Glomerular visceral epithelial cell (primary cell): Measurements from ENCODE around the gene ATP1B2.
A peak's percentile ranks its signal among the peaks of the same experiment; 100 is the strongest.
"Not testable (repeated sequence)": the region's sequence is repeated elsewhere in the genome, so short reads cannot be mapped to it uniquely, and the experiment has no call there.

Experiments
- DNase-seq: peaks from one replicate; pipeline ENCODE4 v3.0.0-alpha.2; 2016; ENCODE audit errors: extremely low spot score

Gene ATP1B2

GRCh38 chr17:7634384-7634783, 16.3 kb upstream of the ATP1B2 start:
- DNase-seq = peak; percentile 41

- no peak for DNase-seq
Measured at GRCh38 chr17:7636163-7636562, 14.6 kb upstream of the ATP1B2 start.

- DNase-seq = no peak
Measured at GRCh38 chr17:7640783-7641182, 9.9 kb upstream of the ATP1B2 start.

GRCh38 chr17:7641635-7642034, 9.1 kb upstream of the ATP1B2 start:
- not testable (repeated sequence) for DNase-seq

DNA sequence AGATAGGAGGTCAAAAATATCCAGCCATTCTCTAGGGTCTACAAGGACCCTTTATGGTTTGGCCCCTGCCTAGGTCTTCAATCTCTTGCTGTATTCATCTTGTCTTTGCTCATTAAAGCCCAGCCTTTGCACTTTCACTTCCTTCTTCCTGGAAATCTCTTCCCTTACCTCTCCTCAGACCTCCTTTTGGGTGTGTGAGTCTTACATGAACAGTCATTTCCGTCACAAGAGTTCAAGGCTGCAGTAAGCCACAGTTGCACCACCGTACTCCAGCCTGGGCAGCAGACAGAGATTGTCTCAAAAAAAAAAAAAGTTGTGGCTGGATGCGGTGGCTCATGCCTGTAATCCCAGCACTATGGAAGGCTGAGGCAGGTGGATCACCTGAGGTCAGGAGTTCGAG, 6.0 kb upstream of the ATP1B2 start:
- DNase-seq = no peak

DNA sequence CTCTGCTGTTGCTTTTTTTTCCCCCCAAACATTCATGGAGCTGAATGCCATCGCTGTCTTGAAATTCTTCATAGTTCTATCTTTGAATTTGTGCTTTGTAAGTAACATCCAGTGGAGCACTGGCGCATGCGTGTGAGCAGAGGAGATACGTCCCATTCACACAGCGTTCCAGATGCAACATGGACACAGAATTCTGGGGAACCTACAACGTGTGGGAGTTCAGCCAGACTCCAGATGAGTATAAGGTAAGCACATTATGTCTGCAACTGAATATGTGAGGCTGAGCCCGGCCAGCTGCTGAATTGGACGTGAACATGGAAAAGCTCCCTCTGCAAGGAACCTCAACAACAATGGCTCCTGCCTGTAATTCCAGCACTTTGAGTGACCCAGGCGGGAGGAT, 4.3 kb upstream of the ATP1B2 start:
- DNase-seq = no peak

GRCh38 chr17:7647018-7647417, 3.7 kb upstream of the ATP1B2 start:
- no peak for DNase-seq

DNA sequence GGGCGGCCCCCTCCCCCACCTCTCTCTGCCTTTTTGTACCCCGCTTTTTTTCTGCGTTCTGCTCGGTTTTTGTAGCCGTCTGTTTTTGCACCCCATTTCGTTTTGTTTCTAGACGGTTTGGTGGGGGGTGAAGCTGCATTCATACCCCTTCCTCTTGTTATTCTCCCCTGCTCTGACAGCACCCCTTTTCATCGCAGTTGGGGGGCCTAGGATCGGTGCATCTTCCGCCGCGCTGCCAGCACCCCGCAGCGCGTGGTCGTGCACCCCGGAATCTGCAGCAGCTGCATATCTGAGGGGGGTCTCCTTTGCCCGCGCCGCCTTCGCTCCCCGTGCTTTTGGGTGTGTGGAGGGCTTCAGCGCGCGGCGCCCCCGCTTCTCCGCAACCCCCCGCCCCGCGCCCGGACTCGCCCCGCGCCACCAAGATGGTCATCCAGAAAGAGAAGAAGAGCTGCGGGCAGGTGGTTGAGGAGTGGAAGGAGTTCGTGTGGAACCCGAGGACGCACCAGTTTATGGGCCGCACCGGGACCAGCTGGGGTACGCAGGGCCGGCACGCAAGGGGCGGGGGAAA, 455 bp downstream of the ATP1B2 start:
- DNase-seq = no peak

DNA sequence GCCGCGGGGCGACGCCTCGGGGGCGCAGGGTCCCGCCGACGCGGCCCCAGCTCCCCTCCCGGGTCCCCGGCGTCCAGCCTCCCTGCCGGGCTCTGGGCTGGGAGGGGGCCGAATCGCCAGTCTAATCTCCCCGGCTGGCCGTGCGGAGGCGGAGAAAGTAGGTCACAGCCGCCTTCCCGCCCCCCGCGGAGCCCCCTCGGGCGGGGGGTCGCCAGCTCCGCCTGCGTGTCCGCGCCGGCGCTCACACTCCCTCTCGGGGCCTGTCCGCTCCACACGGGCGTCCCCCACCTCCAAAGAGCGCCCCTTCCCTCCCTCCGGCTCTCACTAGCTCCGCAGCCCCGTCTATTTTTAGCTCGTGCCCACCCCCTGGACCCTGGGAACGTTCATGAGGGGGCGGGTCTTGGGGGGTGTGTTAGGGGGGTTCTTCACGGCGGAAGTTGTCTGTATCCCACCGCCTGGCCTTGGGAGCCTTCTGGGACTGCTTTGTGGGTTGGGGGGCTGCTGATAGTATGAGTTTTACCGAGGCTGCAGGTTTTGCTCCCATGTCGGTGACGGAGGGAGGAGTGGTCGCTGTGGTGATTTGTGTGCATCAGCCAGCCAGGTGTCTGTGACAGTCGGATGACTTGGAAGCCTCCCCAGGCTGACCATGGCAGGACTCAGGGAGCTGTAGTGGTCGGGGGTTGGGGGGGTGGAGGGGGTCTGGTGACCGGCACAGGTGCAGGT, 1.1 kb downstream of the ATP1B2 start:
- no peak for DNase-seq

- no peak for DNase-seq
Measured at GRCh38 chr17:7652388-7653356, 1.9 kb downstream of the ATP1B2 start.

DNA sequence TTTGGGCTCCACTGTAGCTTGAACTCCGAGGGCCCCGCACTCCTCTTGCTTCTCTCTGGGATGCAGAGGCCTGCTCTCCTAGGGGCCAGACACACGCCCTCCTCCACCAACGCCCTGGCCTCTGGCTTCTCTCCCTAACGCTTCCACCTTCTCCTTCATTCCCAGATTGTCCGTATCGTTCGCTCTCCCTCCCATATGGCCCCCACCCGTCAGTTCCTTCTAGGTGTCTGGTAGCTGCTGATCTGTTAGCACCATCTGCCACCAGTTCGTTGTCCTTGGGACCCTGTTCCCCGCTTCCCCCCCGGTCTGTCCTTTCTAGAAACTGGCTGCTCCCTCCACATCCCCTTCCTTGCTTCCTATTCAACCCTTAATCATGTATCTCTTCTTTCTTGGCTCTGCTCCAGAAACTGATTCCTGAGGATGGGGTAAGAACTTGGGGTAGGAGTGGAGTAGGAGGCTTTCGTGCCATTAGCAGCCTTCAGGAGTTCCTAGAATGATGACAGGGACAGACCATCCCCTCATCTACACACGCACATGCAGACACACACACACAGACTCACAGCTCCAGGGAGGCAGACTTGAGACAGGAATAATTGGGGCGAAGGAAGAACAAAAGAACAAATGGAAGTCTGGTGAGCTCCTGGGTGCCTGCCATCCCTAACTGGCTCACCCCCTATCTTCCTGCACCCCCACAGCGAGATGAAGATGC, 4.3 kb downstream of the ATP1B2 start:
- DNase-seq = no peak

GRCh38 chr17:7655541-7655840, 4.8 kb downstream of the ATP1B2 start:
- no peak for DNase-seq

DNA sequence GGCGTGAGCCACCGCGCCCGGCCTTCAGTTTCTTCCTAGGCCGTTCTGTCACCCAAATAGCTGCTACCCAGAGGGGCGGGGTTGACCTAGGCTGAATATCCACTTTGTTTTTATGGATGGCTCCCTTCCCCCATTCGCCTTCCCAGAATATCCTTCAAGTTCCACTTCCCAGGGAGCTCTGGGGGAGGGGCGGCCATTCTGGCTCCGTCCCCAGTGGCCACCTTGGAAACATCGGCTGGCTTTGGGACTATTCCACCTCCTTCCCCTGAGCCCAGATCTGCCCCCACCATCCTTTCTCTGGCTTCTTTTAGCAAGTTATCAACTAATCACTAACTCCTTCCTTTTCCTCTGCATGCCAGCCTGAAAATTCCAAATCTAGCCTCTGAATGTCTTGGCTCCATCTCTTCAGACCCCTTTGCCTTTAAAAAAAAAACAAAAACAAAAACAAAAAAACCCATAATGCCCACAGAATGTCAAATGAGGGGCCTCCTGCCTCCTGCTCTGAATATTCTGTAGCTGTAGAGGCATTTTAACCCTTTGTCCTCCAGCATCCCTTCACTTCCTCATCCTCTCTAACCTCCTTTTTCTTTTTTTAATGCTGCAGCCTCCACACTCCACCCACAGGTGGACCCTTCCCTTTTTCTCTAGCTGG, 6.4 kb downstream of the ATP1B2 start:
- DNase-seq = no peak

GRCh38 chr17:7667656-7668406, 17.1 kb downstream of the ATP1B2 start:
- DNase-seq = no peak

GRCh38 chr17:7668482-7668881, 17.8 kb downstream of the ATP1B2 start:
- no peak for DNase-seq

- DNase-seq = peak; percentile 24
Measured at GRCh38 chr17:7673239-7673638, 22.5 kb downstream of the ATP1B2 start.

DNA sequence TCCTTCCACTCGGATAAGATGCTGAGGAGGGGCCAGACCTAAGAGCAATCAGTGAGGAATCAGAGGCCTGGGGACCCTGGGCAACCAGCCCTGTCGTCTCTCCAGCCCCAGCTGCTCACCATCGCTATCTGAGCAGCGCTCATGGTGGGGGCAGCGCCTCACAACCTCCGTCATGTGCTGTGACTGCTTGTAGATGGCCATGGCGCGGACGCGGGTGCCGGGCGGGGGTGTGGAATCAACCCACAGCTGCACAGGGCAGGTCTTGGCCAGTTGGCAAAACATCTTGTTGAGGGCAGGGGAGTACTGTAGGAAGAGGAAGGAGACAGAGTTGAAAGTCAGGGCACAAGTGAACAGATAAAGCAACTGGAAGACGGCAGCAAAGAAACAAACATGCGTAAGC, 24.2 kb downstream of the ATP1B2 start:
- DNase-seq = no peak

DNA sequence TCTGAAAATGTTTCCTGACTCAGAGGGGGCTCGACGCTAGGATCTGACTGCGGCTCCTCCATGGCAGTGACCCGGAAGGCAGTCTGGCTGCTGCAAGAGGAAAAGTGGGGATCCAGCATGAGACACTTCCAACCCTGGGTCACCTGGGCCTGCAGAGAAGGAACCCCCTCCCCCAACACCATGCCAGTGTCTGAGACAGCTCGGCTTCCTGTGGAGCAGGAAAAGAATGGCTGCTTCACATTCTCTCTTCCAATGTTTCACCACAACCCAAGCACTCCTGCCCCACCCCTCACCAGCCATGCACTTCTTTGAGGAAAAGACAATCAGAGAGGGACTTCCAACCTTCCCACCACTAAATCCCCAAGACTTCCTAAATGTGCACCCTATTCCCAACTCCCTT, 25.8 kb downstream of the ATP1B2 start:
- no peak for DNase-seq

DNA sequence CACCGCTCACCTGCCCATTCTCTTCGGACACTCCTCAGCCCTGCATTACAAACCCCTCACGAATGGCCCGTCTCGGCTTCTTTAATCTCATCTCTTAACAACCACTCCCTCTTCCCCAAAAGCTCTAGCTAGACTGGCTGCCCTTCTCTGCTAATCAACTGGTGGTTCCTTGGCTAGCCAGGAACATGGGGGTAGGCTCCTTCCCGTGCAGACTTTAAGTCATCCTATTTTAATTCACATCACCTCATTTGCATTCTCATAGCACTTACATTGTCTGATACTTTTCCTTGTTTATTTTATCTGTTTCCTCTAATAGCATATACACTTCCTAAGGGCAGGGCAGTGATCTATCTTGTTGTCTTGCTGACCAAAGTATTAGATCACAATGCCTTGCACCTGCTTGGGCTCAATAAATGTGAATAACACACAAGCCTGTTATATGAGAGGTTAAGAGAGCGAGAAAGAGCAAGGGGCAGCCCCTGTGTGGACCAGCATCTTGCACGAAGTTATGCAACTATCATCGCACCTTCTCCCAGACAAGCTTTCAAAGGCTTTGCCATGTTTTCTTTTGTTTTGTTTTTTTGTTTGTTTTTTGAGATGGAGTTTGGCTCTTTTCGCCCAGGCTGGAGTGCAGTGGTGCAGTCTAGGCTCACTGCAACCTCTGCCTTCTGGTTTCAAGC, 26.8 kb downstream of the ATP1B2 start:
- no peak for DNase-seq

DNA sequence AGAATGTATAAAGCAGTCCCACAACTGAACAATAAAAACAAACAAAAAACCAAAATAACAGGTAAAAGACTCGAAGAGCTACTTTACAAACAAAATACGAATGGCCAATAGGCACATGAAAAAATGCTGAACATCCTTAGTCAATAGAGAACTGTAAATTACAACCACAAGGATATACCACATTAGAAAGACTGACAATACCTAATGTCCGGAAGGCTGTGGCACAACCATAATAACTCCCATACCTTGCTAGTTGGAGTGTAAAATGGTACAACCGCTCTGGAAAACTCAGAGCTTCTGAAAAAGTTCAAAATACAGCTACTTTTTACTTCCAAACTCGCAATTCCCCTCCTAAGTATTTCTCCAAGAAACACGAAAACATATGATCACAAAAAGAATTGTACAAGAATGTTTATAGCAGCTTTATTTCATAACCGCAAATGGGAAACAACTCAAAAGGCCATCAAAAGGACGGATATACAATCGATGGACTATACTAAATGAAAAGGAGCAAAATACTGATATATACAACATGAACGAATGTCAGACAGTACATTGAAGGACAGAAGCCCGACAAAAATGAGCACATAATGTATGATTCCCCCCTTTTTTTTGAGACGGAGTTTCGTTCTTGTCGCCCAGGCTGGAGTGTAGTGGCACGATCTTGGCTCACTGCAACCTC, 34.3 kb downstream of the ATP1B2 start:
- no peak for DNase-seq
